ENCODE measurements around the gene ROGDI. TPM values are rescaled to one million over a fixed set of nuclear protein-coding genes. Genes with fewer than 3 reads are reported as not detected.

ROGDI gene
- total RNA-seq, 2 experiments from 2014 or later: 6.3 to 7.6 TPM

DNA sequence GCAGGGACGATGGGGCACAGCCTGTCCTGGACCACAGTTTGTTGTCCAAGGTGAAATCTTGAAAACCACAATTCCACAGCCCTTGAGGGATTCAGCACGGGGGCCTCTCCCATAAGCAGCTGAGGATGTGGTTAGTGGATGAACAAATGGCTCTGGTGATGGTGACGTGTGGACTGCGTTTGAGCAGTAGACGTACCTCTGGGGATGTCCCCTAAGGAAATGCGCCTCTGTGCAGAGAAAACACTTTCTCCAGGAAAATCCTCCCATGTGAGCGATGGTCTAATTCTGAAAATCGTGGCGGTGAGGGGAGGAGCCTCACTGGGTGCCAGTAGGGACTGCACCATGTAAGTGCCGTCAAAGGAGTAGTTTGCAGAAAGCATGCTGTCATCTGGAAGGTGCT, 11.6 kb downstream of the ROGDI start:
- Histone ChIP-seq H3K9me3 (ENCODE audit: low read length) (no peaks in the 10 kb centered on the region), H4K20me1 (ENCODE audit: insufficient read depth, low read length) (no peaks in the 10 kb centered on the region), H3K9me2 (ENCODE audit: insufficient read depth, low read length) (no peaks in the 10 kb centered on the region), H3K79me2 (ENCODE audit: insufficient read depth, low read depth, low read length) (no peaks in the 10 kb centered on the region), H3K4me1 (ENCODE audit: insufficient read depth, low read length, poor library complexity, severe bottlenecking) (no peaks in the 10 kb centered on the region), H2AFZ (ENCODE audit: low read length) (no peak overlapping the region), H3K4me3 (ENCODE audit: low read depth, low read length, poor library complexity, severe bottlenecking) (no peak overlapping the region), H3K27ac (ENCODE audit: low read depth, low read length, poor library complexity, severe bottlenecking) (no peak overlapping the region), H3K36me3 (ENCODE audit: insufficient read depth, low read length) (no peaks in the 10 kb centered on the region), H3K4me2 (ENCODE audit: low read length) (no peak overlapping the region)
- CTCF ChIA-PET (ENCODE audit: unreplicated experiment): no interaction called here
- intact Hi-C loops (cut with micrococcal nuclease; ENCODE audit: unreplicated experiment): no loop called here
- POLR2A ChIA-PET: no interaction called here
- TF ChIP-seq, protein P1, sequence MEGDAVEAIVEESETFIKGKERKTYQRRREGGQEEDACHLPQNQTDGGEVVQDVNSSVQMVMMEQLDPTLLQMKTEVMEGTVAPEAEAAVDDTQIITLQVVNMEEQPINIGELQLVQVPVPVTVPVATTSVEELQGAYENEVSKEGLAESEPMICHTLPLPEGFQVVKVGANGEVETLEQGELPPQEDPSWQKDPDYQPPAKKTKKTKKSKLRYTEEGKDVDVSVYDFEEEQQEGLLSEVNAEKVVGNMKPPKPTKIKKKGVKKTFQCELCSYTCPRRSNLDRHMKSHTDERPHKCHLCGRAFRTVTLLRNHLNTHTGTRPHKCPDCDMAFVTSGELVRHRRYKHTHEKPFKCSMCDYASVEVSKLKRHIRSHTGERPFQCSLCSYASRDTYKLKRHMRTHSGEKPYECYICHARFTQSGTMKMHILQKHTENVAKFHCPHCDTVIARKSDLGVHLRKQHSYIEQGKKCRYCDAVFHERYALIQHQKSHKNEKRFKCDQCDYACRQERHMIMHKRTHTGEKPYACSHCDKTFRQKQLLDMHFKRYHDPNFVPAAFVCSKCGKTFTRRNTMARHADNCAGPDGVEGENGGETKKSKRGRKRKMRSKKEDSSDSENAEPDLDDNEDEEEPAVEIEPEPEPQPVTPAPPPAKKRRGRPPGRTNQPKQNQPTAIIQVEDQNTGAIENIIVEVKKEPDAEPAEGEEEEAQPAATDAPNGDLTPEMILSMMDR (conservative IDR thresholded peaks at IDR 0.05; ENCODE audit: low read length): no peak
- TF ChIP-seq EZH2phosphoT487 (IDR thresholded peaks at IDR 0.05; ENCODE audit: borderline replicate concordance, low read depth, low read length): no peak
- DNase-seq (ENCODE audit: low spot score): no peak
- no TSS peak for BruUV-seq (replicated peaks)

DNA sequence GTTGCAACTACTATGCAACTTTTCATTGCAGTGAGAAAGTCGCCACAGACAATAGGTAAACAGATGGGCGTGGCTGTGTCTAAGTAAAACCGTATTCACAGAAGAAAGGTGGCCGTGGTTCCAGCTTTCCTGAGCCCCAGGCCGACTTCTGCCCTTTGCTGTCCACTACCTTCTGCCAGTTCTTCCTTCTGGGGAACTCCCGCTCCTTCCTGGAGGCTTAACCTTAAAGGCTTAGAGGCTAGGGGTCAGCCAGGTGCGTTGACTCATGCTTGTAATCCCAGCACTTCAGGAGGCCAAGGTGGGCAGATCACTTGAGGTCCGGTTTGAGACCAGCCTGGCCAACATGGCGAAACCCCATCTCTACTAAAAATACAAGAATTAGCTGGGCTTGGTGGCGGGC, 12.2 kb downstream of the ROGDI start:
- Histone ChIP-seq H3K4me2 (ENCODE audit: low read length) (no peak overlapping the region), H3K9me2 (ENCODE audit: insufficient read depth, low read length) (no peaks in the 10 kb centered on the region), H4K20me1 (ENCODE audit: insufficient read depth, low read length) (no peaks in the 10 kb centered on the region), H3K79me2 (ENCODE audit: insufficient read depth, low read depth, low read length) (no peaks in the 10 kb centered on the region), H3K36me3 (ENCODE audit: insufficient read depth, low read length) (no peaks in the 10 kb centered on the region), H2AFZ (ENCODE audit: low read length) (no peak overlapping the region), H3K9me3 (ENCODE audit: low read length) (no peaks in the 10 kb centered on the region), H3K4me1 (ENCODE audit: insufficient read depth, low read length, poor library complexity, severe bottlenecking) (no peaks in the 10 kb centered on the region), H3K27ac (ENCODE audit: low read depth, low read length, poor library complexity, severe bottlenecking) (no peak overlapping the region), H3K4me3 (ENCODE audit: low read depth, low read length, poor library complexity, severe bottlenecking) (no peak overlapping the region)
- POLR2A ChIA-PET: no interaction called here
- intact Hi-C loops (cut with micrococcal nuclease; ENCODE audit: unreplicated experiment): no loop called here
- TF ChIP-seq, protein P1 (conservative IDR thresholded peaks at IDR 0.05; ENCODE audit: low read length): no peak
- no peak for TF ChIP-seq EZH2phosphoT487 (IDR thresholded peaks at IDR 0.05; ENCODE audit: borderline replicate concordance, low read depth, low read length)
- DNase-seq (ENCODE audit: low spot score): no peak
- CTCF ChIA-PET (ENCODE audit: unreplicated experiment): no interaction called here
- no TSS peak for BruUV-seq (replicated peaks)

DNA sequence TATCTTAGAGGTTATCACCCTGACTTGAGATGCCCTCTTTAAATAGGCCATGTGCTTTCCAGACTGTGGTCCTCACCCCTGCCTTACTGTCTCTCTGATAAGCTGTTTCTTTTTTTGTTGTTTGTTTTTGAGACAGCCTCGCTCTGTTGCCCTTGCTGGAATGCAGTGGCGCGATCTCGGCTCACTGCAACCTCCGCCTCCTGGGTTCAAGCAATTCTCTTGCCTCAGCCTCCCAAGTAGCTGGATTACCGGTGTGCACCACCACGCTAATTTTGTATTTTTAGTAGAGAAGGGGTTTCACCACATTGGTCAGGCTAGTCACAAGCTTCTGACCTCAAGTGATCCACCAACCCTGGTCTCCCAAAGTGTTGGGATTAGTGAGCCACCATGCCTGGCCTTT, 13.5 kb downstream of the ROGDI start:
- H3K4me2 ChIP-seq (ENCODE audit: low read length): no peak overlapping the region
- H3K36me3 ChIP-seq (ENCODE audit: insufficient read depth, low read length): no peaks in the 10 kb centered on the region
- H4K20me1 ChIP-seq (ENCODE audit: insufficient read depth, low read length): no peaks in the 10 kb centered on the region
- BruUV-seq (replicated peaks): no TSS peak
- TF ChIP-seq, protein P1 (conservative IDR thresholded peaks at IDR 0.05; ENCODE audit: low read length): no peak
- TF ChIP-seq EZH2phosphoT487 (IDR thresholded peaks at IDR 0.05; ENCODE audit: borderline replicate concordance, low read depth, low read length): no peak
- POLR2A ChIA-PET: no interaction called here
- H3K27ac ChIP-seq (ENCODE audit: low read depth, low read length, poor library complexity, severe bottlenecking): no peak overlapping the region
- H3K79me2 ChIP-seq (ENCODE audit: insufficient read depth, low read depth, low read length): no peaks in the 10 kb centered on the region
- CTCF ChIA-PET (ENCODE audit: unreplicated experiment): no interaction called here
- no peak overlapping the region for H3K4me3 ChIP-seq (ENCODE audit: low read depth, low read length, poor library complexity, severe bottlenecking)
- no peak for DNase-seq (ENCODE audit: low spot score)
- intact Hi-C loops (cut with micrococcal nuclease; ENCODE audit: unreplicated experiment): no loop called here
- no peaks in the 10 kb centered on the region for H3K9me3 ChIP-seq (ENCODE audit: low read length)
- H3K9me2 ChIP-seq (ENCODE audit: insufficient read depth, low read length): no peaks in the 10 kb centered on the region
- H3K4me1 ChIP-seq (ENCODE audit: insufficient read depth, low read length, poor library complexity, severe bottlenecking): no peaks in the 10 kb centered on the region
- no peak overlapping the region for H2AFZ ChIP-seq (ENCODE audit: low read length)

All from OCI-LY7 (cell line).